NCI-H2227 (cell line): ENCODE results near the gene CPEB1.

ENCODE experiments used
- DNase-seq: peaks from one replicate; lab custom pipeline; 2025; ENCODE audit not compliant: unreplicated experiment; lab: John Stamatoyannopoulos, UW

CPEB1 gene

DNA sequence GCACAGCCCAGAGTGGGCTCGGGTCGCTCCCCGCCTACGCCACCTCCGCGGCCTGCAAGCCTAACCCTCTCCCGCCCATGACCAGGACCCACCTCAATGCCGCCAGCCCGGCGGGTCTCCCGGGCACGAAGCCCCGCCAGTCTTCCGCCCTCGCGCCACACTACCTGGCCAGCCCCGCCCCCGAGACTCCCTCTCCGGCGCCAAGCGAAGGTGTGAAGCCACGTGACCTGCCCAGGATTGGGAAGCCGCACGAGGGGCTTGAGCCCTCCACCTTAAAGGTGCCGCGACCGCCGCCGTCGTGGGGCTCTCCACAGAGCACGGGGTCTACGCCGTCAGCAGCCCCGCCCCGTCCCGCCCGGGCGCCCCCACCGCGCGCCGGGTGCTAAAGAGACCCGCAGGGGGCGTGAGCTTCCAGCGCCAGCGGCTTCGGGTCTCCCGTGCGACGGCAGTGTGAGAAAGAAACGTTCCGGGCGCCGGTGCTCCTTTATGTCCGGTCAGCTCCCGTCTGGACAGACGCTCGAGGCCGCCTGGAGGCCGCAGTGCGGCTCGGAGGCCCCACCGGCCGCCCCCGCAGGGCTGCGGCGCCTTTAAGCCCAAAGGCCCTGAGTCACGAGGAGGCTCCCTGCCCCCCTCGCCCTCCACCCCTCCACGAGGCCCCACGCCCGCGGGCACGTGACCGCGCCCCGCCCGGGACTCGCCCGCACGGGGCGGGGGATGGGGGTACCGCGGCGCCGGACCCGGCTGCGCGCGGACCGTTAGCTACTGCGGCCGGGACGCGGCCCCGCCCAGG, at the start of gene CPEB1:
CPEB1 (minus strand) TSS at position 319 of the 790 bp plus-strand sequence. CDS start 18,904 bp downstream, outside the sequence.
- peak; percentile 78 for DNase-seq

DNA sequence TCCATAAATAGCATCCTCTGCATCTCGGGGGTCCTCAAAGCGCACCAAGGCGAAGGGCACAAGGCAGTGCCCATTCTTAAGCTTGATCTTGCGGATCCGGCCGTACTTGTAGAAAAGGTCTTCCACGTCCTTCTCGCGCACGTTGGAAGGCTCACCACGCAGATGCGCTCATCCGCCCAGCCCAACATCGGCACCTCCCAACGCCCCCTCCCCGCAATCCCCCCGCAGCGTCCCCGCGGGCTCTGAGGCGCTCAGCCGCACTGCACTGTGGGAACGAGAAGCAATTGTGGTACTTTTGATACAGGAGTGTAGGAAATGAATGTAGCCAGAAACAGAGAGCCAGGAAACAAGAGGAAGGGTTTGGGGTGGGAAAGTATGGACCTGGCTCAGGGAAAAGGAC, 45.0 kb upstream of the CPEB1 start:
- DNase-seq, result no peak

DNA sequence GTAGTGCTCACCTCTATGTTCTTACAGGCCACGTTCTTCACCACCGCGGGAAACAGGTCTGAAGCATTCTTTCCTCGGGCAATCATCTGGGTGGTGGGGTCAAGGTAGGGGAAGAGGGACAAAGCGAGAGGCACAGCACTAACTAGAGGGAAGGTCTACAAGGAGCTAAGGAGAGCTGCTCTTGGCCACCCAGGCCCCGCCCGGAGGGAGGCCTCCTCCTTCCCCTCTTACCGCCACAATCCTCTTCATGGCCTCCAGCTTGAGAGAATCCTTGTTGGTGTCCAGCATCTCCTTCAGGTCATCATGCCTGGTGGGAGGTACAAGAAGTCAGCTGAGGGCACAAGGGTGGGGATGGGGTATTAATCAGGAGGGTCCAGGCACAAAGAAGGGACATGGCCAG, 42.0 kb upstream of the CPEB1 start:
- no peak for DNase-seq

DNA sequence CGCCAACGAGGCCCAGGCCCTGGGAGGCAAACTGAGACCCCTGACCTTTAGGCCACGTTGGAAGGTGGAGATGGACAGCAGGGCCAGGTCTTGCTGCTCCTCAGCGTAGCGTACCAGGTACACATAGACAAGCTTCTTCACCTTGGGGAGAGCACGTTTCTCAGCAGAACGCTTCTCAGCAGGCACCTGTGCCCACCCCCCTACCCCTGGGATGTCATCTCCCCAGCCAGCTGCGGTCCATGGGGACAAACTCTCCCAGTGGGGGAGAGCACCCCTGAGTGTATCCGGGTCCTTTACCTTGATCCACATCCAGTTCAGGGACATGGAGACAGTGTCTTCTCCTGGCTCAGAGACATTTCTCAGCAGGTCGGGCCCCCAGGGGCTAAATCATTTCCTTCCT, 41.5 kb upstream of the CPEB1 start:
- DNase-seq, result no peak

DNA sequence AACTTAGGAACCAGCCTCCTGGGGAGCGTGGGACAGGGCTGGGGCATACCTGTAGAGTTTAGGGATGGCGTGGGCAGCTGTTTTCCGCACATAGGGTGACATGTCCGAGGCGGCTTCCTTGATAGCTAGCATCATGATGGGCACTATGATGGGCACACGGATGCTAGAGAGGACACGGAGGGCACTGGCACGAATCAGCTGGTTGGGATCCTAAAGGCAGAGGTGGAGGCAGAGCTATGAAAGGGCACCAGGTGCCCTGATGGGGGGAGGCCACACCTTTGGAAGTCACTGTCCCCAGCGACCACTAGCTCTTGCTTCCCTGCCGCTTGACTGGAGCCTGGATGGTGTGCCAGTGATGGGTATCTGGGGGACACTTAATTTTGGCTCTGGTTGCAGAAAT, 34.2 kb upstream of the CPEB1 start:
- DNase-seq, result no peak

DNA sequence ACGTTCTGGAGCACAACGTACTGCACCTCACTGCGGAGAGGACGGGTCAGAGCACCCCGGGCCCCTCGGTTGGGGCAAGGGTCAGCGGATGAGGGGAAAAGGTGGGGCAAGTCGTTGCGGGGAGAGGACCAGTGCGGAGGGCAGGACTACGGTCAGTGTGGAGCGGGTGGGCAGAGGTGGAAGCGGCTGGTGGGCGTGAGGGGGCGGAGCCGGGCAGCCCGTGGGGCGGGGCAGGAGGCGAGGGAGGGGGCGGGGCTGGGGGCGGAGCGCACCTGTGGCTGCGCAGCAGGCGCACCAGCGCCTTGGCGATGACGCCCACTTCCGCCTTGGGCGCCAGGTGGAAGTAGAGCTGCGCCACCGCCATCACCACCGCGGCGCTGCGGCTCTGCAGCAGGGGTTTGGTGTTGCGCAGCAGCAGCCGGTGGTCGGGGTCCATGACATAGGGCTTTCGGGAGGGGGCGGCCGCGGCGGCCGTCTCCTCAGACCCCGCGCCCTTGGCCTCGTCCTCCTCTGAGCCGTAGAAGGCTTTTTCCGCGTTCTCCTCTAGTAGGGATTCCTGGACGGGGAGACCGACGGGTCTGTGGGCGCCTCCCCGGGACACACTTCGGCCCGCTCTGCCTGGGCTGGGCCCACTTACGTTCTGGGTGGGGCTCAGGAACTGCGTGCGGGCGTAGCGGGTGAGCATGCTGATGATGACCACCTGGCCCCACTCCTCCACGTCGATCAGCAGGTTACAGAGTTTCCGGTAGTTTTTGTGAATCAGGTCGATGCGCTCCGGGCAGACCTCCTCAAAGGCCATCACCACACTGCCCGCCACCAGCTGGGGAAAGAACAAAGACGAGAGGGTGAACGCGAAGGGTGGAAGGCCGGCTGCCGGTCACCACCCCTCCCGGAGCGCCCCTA, 33.3 kb upstream of the CPEB1 start:
- no peak for DNase-seq

DNA sequence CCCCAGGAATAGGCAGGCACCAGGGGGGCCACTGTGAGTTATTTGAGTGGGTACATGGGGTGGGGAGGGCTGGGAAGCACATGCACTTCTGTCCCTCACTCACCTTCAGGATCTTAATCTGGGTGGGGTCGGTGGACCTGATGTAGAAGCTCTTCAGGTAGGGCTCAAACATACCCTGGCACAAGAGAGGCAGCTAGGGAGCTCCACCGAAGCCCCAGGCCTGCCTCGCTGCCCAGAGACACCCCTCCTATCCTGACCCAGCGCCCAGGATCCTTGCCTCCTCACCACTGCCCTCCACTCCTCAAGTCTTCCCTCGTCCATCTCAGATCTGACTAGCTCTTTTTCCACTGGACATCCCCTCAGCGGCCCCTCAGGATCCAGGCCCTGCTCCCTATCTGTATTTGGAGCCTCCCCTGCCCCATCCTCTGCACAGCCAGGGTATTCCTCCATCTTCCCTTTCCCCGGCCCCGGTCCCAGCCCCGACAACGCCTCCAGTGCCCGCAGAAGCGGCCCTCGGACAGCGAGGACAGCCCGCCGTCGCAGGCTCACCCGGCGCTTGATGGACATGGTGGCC, 32.5 kb upstream of the CPEB1 start:
- no peak for DNase-seq

DNA sequence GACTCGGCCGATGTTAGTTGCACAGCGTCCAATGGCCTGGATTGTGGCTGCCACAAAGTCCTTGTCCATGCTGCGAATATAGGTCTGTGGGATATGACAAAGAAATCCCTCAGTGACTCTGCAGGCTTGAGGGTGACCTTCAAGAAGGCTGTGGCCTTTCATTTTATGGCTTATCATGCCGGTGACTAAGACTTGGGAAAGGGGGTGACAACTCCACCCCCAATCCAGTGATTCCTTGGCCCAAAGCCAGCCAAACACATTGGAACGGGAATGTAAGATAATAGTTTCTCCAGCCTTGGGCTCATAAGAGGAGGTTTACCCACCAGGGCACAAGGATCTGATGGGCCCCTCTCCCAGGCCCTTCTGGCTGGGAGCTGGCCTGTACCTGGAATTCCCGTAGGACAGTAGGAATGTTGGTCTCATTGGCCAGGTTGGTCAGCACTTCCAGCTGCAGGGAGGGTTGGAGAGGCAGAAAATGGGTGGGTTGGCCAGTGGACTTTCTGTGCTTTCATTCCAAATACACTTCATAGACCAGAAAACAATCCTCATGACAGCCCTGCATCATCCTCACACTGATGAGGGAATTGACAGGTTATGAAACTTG, 30.7 kb upstream of the CPEB1 start:
- no peak for DNase-seq

DNA sequence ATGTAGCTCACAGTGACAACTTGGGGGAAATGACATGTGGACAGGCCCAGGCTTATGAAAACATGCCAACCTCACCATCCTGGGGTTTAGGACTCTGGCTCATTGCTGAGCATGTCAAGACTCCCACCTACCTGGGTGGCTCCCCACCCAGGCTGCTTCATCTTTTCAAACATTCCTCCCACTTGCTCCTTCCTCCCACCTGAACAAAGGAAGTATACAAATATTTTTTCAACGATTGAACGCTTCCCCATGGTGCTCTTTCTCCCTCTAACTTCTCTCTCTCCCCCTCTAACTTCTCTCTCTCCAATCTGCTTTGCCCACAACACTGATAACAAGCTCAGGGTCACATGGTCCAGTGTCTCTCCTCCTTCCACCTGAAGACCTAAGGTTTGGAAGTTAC, 27.7 kb upstream of the CPEB1 start:
- DNase-seq, result no peak

DNA sequence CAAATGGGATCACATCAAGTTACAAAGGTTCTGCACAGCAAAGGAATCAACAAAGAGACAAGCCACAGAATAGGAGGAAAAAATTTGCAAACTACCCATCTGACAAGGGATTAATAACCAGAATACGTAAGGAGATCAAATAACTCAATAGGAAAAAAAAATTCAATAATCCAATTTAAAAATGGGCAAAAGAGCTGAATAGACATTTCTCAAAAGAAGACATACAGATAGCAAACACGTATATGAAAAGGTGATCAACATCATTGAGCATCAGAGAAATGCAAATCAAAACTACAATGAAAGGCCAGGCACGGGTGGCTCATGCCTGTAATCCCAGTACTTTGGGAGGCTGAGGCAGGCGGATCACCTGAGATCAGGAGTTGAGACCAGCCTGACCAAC, 23.5 kb upstream of the CPEB1 start:
- no peak for DNase-seq

DNA sequence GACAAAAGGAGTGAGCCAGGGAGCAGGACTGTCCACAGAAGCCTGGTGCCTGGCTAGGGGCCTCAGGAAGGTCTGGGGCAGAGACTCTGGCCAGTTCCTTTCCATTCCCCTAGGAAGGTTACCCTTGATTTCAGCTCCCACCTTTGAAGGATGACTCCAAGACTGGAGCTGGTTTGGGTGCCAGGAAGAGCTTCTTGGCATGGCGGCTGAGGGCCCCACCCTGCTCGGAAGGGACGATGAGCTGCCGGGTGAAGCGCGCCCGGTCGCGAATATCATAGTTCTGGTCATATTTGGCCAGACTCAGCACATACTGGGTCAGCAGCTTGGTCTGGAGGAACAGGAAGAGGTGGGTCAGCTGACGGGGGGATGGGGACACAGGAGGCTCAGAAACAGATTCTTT, 19.4 kb upstream of the CPEB1 start:
- DNase-seq, result no peak

DNA sequence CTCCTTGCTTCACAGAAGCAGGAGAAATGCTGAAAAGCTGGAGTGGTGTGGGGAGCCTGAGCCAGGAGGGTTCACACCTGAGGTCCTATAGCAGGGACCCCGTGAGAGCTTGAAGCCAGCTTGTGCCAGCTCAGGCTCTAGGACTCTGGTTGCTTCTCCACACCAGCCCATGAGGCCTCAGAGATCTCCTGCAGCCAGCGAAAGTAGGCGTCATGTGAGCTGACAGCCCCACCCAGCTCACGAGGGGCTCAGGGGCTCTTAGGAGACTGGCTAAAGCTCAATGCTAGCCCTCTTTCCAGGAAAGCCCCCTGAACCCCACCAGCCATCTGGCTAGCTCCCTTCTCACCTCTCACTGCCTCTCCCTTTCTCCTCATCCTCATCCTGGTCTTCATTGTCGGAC, 16.9 kb upstream of the CPEB1 start:
- DNase-seq, result no peak

DNA sequence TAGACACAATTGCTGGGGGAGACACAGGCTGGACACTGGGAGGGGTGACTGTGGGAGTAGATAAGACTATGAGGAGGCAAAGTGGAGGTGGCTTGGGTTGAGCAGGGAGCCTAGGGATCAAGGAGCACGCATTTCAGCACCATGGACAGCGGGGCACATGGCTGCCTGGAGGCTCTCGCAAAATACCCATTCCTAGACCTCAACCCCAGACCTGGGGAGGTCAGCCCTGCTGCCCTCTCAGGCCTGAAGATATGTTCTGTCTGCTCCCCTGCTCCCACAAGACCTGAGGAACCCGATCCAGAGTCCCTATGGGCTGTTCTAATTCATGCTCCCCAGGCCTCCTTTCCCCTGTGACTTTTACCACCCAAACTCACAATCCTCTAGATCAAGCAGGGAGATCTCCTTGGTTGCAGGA, 16.0 kb upstream of the CPEB1 start:
- no peak for DNase-seq

DNA sequence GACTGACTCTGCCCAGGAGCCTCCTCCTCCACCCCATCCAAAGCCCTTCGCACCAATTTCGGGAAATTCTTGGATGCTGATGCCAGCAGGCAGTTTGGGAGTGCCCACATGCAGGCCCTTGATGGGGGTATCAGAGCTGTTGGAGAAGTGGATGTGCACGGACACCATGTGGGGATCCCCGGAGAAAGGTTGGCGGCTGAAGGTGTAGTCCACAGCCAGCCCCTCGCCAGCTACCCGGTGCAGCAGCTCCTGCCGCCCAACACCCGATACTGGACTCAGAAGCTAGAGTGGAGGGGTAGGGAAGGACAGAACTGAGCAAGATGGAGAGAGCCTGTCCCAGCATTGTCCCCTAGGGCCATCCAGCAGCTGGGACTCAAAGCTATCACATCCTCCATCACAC, 15.5 kb upstream of the CPEB1 start:
- no peak for DNase-seq

DNA sequence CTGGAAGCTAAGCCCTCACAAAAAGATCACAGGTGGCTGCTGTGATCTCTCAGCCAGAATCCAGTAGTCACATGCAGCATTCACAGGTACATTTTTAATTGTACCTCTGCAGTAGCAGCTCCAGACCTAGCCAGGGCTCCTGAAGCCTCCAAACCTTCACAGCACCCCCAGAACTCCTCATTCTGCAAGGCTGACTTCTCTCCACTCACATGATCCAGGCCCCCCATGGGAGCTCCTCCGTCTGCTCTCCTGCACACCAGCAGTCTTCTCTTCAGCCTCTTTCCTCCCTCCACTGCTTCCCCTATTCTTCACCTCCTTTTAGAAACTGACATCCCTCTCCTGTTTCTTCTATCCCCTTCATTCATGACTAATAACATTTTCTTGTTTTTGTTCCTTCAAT, 13.2 kb upstream of the CPEB1 start:
- DNase-seq, result no peak

DNA sequence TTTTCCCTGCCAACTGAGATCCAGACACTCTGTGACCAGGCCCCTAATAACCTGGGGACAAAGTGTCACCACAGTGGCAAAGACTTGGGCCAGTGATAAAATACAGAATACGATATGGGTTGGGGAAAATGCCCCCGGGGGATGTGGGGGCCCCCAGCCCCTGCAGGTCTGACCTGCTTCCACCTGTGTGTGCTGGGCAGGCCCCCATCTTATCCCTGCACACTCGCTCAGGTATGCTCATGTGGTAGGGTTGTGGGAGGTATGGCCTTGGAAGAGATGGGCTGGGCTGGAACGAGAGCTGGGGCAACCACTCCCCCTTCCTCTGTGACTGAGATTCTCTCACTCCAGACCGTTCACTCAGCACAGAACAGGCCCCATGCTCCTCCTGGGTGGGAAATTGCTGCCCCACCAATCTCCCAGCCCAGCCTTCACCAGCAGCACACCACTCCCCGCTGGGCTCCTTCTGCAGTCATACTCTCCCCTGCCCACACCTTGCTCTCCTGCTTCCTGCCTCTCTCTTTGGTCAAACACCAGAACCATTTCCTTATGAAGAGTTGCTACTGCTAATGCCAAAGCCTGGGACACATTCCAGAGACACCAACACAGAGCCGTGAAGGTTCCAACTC, 9.6 kb upstream of the CPEB1 start:
- no peak for DNase-seq

DNA sequence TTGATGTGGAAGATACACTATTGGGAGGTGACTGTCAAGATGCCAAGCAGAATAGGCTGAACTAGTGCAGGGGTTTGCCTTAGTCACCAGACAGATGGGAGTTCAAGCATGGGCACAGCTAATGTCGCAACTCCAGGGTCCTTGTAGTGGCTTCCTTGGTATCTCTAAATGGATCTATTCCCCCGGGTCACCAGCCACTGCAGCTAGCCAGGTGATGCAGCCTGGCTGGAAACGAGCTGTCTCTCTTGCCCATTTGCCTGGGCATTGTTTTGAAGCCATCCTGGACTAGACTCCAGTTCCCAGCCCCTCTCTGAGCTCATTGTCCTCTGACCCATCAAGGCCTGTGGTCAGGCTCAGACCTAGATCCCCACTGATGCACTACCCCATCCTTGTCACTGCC, 8.4 kb upstream of the CPEB1 start:
- no peak for DNase-seq

DNA sequence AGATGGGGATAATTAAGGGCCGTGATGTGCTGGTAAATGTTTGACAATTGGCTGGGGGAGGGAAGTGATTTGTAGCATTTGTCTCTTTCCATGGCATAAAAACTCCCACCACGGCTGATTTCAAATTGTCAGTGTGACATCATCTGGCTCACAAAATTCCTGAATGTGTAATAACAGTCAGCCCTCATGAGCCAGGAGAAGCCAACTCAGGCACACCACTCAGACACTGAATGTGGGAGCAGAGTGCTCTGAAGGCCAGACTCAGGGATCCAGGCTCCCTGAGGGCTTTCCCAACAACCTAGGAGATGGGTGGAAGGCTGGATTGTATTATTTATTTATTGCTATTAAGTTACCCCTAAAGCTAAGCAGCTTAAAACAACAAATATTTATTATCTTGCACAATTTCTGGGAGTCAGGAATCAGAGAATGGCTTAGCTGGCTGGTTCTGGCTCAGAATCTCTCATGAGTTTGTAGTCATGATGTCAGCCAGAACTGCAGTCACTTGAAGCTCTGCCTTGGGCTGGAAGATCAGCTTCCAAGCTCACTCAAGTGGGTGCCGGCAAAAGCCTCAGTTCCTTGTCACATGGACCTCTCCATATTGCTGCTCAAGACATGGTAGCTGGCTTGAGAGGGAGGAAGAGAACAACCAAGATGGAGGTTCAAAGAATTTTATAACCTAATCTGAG, 6.5 kb upstream of the CPEB1 start:
- DNase-seq, result no peak

DNA sequence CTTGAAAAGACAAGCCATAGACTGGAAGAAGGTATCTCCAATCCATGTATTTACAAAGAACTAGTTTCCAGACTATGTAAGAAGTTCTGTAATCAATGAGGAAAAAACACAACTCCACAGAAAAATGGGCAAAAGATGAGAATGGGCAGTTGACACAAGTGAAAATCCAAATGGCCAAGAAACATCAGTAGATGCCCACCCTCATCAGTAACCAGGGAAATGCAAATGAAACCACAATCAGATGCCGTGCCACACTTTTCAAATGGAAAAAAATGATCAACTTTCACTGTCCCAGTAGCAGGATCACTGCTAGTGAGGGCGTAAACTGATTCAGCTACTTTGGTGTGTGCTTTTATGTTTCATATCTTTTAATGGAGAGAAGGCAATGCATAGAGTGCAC, 4.5 kb upstream of the CPEB1 start:
- no peak for DNase-seq

DNA sequence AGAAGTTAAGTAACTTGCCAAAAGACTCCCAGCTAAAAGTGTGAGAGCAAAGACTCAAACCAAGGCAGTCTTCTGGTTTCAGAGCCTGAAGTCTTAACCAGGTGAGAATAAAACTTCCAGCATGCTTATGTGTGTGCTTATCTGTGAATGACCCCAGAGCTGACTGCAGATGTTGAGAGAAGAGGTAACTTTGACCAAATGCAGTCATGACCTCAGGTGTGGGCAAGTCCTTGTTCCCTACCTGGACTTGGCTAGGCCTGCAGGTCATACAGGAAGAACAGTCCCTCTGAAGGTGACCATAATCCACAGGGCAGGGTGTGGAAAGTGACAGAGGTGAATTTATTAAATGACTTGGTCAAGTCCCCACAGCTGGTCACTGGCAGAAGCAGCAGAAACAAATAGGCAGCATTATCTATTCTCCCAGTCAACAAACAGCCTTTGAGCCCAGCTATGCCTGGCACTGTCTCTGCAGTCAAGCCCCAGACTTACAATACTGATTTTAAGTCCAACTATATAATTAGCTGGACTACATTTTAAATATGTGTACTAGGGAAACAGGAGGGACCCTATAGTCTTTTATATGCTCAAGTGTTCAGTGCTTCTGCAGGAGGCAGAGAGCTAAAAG, 3.0 kb upstream of the CPEB1 start:
- no peak for DNase-seq
